ENCODE data around the gene GOLGA7B.
"Not testable (repeated sequence)": the region's sequence is repeated elsewhere in the genome, so short reads cannot be mapped to it uniquely, and the experiment has no call there.

Gene GOLGA7B

DNA sequence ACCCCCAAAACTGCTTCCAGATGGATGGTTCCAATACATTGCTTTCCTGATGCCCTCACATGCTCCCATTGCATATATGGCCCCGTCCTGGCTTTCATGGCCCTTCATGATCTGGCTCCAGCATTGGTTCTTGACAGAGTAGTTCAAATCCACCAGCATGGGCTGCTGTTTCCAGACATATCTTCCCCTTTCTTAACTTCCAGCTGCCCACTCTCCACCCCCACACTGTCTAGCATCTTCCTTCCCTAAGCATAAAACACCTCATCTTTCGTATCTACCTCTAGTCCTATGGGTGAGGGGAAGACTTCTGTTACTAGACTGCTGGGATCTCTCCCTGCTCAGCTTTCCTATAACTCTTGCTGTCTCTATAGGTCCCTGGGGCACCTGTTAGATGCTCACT is 13.2 kb upstream of the GOLGA7B start:
- no peak for DNase-seq (ENCODE audit: low spot score)

DNA sequence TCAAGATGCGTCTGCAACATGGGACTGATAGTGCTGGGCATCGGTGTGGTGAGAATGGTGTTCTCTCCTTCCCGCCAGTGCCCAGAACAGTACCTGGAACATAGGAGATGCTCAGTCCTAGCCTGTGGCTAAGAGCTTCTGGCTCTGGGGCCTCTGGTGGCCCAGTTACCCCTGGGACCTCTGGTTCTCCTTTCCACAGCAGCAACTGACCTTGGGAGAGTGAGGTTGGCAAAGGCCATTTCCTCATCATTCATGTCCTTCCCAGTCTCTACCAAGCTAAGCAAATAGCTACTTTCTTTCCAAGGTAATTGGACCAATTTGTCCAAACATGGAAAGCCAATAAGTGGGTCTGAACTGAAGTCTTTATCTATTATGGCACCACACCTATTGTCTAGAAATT is 11.6 kb upstream of the GOLGA7B start:
- no peak for DNase-seq (ENCODE audit: low spot score)

DNA sequence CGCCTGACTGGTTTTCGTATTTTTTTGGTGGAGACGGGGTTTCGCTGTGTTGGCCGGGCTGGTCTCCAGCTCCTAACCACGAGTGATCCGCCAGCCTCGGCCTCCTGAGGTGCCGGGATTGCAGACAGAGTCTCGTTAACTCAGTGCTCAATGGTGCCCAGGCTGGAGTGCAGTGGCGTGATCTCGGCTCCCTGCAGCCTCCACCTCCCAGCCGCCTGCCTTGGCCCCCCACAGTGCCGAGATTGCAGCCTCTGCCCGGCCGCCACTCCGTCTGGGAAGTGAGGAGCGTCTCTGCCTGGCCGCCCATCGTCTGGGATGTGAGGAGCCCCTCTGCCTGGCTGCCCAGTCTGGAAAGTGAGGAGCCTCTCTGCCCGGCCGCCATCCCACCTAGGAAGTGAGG is 8.5 kb upstream of the GOLGA7B start:
- not testable (repeated sequence) for DNase-seq (ENCODE audit: low spot score)

DNA sequence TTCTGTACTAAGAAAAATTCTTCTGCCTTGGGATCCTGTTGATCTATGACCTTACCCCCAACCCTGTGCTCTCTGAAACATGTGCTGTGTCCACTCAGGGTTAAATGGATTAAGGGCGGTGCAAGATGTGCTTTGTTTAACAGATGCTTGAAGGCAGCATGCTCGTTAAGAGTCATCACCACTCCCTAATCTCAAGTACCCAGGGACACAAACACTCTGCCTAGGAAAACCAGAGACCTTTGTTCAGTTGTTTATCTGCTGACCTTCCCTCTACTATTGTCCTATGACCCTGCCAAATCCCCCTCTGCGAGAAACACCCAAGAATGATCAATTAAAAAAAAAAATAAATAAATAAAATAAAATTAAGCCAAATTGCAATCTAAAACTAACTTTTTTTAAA is 7.5 kb upstream of the GOLGA7B start:
- DNase-seq (ENCODE audit: low spot score): not testable (repeated sequence)

DNA sequence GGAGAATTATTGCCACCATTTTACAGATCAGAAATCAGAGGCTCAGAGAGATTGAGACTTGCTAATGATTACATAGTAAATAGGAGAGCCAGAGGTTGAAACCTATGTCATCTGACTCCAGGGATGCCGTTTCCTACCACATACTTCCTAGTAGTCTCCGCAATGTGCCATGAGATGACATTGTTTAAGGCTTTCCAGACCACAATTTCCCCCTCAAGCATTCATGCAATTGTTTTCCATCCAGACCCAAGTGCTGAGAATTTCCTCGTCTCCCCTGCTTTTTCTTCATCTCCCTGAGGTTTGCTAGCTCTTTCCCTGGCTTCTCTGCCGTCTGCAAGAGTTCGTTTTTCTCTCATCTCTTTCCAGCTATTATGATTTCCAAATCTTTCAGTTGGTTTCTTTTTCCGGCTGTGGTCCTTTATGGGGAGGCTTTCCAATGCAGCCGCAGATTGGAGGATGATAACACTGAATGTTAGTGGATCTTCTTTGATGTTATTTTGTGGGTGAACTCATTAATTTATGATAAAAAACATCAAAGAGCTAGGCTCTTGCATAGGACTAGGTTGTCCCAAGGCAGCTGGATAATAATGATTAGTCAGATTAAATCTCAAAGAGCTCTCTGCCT is 6.9 kb upstream of the GOLGA7B start:
- no peak for DNase-seq (ENCODE audit: low spot score)

DNA sequence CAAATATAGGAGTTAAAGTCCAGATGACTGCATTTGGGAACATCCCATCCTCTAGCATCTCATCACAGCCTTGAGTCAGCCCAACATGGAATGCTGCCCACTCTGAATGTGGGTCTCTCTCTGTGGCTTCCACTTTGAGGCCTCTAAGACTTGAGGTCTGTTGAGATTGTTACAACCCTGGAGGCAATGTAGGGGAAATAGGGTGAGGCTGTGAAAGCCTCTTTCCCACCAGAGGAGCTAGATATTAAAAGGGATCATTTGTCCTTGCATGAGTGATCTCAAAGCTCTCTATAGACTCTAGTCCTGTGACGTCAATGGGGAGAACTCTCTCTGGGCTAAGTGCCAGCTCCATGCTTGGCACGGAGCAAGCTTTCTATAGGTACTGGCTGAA is 6.4 kb upstream of the GOLGA7B start:
- DNase-seq (ENCODE audit: low spot score): no peak

DNA sequence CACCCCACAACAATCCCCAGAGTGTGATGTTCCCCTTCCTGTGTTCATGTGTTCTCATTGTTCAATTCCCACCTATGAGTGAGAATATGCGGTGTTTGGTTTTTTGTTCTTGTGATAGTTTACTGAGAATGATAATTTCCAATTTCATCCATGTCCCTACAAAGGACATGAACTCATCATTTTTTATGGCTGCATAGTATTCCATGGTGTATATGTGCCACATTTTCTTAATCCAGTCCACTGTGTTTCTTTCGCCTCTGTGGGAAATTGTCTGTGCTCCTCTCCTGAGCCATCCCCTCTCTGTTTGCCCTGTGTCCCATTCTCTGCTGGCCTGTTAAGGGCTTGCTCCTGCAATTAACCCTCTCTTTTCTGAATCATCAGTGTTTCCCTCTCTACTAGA is 5.7 kb upstream of the GOLGA7B start:
- DNase-seq (ENCODE audit: low spot score): not testable (repeated sequence)

DNA sequence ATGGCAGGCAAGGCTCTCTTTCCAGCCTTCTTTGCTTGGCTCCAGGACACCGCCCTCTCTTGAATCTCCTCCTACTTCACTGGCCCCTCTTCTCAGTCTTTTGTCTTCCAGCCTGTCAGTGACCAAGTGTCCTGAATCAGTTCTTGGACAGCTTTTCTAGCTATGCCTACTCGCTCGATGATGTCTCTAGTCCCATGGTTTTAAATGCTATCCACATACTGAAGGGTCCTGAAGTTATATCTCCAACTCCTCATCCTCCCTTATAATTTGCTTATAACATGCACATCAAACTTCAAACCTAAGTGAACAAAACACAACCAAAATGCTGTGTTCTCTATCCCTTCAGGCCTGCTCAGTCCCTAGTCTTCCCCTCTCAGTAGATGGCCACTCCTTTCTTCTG is 5.0 kb upstream of the GOLGA7B start:
- no peak for DNase-seq (ENCODE audit: low spot score)

DNA sequence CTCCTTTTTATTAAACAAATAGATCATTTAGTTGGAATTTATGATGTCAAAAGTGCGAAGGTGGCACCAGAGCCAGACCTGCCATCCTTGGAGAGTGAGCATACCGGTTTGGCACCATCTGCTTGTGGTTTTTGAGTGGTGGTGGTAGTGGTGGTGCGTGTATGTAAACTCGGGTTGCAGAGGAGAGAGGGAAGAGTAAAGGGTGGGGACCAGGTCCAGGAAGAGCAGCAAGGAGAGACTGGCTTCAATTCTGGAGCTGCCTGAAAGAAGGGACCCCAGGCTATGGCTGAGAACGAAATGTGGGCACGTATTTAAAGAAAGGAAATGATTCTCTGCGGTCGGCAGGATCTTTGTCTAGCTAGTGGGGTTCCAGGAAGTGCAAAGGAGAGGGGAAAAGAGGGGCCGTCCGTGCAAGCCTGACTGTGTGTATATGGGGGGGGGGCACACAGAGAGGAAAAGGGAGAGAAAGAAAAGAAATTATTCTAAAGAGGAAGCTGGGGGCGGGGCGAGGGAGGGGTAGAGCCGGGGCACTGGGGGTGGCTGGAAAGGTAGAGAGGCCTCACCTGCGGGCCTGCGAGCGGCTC is 448 bp upstream of the GOLGA7B start:
- no peak for DNase-seq (ENCODE audit: low spot score)

DNA sequence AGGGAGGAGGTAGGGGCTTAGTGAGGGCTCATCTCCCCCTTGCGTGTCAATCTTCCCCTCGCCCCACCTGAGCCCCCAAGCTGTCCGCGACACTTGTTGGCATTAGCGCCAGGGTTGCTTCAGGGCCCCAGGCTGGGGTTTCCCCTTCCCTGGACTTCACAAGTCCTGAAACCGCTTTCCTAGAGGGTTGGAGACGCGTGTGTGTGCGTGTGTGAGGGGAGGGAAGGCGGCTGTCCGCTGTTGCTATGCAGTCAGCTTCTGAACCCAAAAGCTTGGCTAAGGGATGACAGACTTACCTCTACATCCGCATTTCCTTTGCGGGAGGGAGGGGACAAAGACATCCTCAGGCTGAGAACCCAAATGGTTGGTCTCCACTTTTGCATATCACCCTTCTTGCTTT is 803 bp downstream of the GOLGA7B start:
- DNase-seq (ENCODE audit: low spot score): no peak

DNA sequence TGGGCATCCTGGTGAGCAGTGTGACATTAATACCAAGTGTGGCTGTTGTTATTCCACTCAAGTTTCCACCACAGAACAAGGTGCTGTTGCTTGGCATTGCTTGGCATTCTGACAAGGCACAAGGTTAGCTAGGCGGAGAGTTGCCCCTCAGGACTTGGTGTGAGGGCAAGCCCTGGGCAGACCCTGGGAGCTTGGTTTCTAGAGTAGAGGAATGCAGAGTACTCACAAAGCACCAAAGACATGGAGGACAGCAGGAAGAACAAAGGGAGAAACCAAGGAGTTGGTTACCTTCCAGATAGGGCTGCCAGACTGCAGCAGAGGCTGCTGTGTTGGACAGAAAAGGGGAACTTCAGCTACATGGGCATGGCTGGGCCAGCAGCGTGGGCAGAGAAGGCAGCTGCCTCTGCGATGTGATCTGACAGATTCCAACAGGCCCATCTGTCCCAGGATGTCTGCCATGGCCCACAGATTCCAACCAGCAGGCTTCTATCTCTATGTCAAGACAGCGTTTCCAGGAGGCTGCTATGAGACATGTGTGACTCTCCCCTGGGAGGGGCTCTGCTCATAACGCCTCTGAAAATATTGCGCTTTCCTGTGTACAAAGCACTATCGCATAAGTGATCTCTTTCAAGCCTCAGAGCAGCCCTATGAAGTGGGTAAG is 1.8 kb downstream of the GOLGA7B start:
- no peak for DNase-seq (ENCODE audit: low spot score)

DNA sequence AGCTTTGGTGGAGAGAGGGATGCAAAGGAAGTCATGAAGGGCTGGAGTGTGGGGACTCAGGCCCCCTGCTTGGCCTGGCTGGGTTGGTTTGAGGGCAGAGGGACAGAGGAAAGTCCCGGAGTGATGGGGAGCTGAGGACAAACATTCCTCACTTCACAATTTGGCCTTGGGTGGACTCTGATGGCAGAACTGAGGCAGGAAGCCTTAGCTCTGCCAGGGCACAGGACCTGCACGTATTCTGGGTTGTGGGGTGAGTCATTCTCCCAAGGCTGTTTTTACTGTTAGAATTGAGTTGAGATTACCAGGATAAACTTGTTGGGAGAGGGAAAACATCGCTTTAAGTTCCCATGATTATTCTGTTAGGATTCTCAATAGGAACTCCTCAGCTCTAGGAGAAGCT is 2.6 kb downstream of the GOLGA7B start:
- no peak for DNase-seq (ENCODE audit: low spot score)

DNA sequence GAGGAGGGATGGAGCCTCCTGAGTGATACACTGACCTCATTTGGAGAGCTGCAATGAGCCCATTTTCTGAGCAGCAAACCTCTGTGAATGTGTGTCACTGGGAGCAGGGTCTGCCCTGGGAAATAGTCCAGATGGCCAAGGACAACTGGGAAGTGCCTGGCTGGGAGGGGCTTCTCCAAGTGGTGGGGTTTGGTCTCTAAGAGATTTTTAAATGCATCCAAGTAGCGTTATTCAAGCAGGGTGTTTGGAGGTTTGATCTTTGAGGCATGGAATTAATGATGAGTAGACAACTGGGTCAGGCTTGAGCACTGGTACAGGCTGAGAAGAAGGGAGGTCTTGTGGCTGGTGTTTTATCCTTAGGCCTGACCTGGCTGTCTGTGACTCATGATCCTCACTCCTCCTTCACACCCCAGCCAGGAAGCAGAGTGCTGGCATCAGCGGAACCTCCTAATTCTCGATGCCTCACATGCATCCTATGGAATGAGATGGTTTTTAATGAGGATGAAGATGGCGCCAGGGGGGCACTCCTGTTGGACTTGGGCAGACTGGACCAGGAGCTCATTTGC is 3.3 kb downstream of the GOLGA7B start:
- DNase-seq (ENCODE audit: low spot score): no peak

DNA sequence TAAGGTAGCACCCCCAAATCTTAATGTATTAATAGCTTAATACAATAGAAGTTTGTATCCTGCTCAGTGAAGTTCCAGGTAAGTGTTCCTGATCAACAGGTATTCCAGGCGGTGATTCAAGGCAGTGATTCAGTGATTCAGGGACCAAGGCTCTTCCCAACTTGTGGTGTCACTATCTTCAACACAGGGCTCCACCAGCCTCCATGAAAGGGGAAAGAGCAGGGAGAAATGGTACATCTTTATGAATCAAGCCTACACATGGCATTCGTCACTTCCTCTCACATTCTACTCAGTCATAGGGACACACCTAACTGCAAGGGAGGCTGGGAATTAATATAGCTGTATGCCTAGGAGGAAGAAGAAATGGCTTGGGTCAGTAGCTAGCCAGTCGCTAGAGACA is 5.1 kb downstream of the GOLGA7B start:
- no peak for DNase-seq (ENCODE audit: low spot score)

DNA sequence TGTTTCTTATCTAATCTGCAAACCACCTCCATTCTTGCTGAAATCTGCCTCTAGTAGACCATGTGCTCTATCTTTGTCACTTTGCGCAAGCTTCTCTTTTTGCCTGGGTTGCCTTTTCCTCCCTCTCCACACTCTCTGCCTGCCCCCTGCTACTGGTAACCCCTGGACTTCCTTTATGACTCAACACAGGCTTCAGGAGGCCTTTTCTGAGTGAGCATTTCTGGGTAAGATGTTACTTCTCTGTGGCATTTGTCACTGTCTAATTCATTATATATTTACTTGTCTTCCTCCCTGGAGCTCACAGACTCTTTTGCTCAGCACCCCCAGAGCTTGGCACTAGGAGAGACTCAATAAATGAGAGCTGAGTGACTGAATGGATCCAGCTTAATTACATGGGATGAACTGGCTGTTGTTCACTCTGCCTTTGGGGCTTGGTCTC is 8.4 kb downstream of the GOLGA7B start:
- DNase-seq (ENCODE audit: low spot score): no peak

DNA sequence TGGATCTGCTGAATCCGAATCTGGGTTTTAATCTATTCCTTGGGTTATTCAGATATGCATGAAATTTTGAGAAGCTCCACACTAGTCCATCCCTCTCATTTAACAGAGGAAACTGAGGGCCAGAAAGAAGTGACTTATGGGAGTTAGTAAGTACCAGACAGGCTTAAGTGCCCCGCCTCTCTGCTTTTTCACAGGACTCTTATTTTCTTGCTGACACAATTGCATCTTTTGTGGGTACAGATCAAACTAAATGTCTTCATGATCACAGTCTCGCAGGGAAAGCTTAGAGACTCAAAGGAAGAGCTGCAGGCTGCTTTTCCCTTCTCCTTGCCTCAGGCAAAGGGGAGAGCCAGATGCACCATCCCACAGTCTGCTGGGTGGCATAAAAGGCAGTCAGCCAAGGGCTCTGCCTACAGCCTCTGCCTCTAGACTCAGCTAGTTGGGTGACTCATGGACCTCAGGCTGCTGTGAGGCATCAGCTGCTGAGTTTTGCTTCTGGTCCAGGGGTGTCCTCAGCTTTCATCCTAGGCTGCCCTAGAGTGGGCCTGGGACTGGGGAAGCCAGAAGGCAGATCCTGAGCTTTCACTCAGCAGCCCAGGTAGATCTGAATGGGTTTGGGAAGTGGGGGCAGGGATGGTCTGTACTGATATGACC is 11.6 kb downstream of the GOLGA7B start:
- DNase-seq (ENCODE audit: low spot score): no peak

DNA sequence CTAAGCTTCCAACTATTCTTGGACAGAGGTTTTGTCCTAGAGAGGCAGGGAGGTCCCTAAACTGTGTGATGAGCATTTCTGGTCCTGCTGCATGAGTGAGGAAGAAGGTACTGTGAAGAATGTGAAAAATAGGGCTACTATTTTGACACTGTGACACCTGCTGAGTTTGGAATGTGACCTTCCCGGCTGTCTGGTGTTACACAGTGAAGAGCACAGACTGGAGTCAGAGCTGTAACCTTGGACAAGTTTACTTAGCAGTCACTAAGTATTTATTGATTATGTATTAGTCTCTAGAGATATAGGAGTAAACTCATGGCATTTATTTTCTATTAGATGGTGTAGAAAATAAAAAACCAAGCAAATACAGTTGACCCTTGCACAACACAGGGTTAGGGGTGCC is 12.3 kb downstream of the GOLGA7B start:
- DNase-seq (ENCODE audit: low spot score): no peak

DNA sequence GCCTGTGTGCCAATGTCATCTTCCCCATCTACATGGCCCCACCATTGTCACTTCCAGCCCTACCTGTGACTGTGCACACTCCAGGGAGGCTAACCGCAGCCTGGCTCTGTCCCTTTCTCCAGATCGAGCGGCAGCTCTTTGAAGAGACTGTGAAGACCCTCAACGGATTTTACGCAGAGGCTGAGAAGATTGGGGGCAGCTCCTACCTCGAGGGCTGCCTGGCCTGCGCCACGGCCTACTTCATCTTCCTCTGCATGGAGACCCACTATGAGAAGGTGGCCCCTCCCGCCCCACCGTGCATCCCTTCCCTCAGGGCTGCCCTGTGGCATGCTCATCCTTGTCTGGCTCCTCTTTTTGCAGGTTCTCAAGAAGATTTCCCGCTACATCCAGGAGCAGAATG is 14.2 kb downstream of the GOLGA7B start:
- DNase-seq (ENCODE audit: low spot score): no peak

DNA sequence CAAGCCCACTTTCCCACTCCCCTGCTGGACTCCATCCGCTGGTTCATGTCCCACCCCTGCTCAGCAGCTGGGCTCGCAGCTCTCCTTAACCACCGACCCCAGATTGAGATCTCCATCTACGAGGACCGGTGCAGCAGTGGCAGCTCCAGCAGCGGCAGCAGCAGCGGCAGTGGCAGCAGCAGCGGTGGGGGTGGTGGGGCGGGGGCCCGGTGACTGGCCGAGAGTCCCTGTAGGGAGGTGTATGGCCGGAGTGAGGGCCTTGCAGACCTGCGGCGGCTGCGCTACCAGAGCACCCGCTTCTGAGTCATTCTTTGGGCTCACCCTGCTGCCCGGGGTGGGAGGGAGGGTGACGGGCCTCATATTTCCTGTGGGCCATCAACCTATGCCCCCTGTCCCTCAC is 15.8 kb downstream of the GOLGA7B start:
- DNase-seq (ENCODE audit: low spot score): no peak

DNA sequence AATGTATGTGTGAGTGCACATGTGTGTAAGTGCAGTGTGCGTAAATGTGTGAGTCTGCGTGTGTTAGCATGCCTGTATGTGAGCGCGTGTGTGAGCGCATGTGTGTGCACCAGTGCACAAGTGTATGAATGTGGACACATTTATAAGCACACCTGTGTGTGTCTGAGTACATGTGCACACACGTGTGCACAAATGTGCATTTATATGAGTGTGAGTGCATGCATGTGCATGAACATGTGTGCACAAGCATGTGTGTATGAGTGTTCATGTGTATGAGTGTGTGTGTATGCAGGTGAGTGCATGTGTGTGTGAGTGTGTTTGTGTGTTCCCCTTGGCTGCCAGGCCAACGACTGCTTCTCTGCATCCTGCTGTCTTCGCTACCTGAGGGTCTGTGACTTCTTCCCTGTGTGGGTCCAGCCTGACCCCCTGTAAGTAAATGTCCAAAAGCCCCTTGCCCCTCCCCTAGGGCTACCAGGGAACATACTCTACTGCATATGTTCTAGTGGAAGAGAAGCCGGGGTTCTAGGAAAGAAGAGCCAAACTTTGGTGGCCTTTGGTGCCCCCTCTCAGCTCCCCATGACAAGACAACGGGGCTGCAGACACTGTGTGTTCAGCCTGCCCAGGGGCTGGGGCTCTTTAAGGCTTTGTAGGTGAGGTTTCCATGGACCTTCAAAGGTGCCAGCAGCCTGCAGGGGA is 17.0 kb downstream of the GOLGA7B start:
- DNase-seq (ENCODE audit: low spot score): no peak

DNA sequence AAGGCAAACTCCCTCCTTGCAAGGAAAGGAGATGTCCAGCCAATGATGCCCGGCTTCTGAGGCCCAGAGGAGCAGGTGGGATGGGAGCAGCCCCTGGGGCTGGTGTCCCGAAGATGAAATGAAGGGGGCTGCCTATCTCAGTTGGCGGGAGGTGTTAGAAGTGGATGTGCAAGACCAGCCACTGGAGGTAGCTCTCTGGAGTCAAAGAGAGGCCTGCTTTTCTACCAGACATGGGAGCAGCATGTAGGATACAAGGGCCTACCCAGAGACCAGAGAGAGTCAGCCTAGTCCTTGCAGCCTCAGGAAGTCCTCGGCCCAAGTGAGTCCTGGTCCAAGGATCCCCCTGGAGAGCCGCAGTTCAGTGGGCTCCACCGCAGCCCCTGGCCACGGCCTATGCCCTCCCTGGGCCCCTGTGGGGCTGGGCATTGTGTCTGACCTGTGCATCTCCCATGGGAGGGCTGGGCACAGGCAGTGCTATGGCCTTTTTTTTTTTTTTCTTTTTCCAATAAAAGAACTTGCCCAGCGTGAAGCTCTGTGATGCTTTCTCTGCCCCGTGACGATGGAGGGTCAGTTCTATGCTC is 17.7 kb downstream of the GOLGA7B start:
- no peak for DNase-seq (ENCODE audit: low spot score)

DNA sequence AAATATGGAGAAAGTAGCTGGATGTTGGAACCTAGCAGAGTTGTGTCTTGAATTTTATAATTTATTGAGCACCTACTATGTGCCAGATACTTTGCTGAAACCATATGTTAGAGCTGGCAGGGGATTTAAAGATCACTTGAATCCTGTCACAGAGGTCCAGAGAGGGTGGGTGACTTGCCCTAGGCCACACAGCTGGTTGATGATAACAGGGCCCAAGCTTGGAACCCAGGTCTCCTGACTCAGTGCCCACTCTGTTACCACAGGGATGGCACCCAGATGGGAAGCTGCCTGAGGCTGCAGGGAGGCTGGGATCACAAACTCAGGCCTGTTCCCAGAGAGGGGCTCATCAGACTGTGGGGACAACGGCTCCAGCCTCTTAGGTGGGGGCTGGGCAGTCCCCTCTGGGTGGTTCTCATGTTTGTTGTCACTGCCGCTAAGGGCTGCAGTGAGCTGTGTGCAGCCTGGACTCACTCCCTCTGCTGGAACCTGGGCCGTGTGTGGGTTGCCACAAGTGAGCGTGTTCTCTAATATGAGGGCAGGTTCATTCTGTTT is 18.6 kb downstream of the GOLGA7B start:
- no peak for DNase-seq (ENCODE audit: low spot score)
